OCI-LY7 (cell line): ENCODE data around the gene MMP24OS.

ENCODE experiments used
- EZH2phosphoT487 ChIP-seq: fragments of 200-600 bp; sonication (generic); IDR thresholded peaks from 2 replicates; pipeline ENCODE4 v1.6.1; 2018; ENCODE audit warnings: low read depth, borderline replicate concordance, mild to moderate bottlenecking, mixed run types, antibody characterized with exemption, low read length, moderate library complexity, mixed read lengths
- TF ChIP-seq, protein P1 (sequence below): fragments of 200-600 bp; sonication (generic); conservative IDR thresholded peaks from 2 replicates; pipeline ENCODE4 v1.5.1; 2014; ENCODE audit warnings: mild to moderate bottlenecking, antibody characterized with exemption, low read length, moderate library complexity, mixed read lengths

DNA sequence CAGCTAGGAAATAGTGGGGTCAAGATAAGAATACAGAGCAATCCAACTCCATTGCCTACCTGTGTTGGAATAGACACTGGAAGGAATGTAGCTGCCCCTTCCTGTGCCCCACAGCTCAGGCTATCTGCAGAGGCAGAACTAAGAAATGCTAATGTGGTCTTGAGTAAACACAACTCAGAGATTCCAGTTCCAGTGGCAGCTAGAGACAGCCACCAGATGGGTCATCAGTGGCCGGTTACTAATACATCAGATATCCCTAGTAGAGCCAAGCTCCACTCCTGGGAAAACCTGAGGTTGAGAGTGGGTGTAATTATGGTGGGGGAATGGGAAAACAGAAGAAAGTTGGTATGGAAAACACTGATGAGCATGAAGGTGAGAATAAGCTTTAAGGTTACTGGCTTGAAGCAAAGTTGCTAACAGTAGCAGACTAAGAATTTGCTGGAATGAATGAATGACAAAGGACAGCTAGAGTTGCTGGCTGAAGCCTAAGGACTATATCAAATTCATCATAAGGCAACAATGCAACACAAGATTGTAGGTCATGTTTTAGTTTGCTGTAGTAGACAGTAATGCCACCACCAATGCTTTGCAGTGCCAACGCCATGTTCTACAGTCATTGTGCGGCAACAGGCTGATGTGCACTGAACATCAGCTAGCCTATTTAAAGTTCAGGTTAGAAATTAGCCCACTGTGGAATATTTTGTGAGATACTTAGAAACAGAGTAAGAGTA is 42.6 kb upstream of the MMP24OS start:
- TF ChIP-seq, protein P1, sequence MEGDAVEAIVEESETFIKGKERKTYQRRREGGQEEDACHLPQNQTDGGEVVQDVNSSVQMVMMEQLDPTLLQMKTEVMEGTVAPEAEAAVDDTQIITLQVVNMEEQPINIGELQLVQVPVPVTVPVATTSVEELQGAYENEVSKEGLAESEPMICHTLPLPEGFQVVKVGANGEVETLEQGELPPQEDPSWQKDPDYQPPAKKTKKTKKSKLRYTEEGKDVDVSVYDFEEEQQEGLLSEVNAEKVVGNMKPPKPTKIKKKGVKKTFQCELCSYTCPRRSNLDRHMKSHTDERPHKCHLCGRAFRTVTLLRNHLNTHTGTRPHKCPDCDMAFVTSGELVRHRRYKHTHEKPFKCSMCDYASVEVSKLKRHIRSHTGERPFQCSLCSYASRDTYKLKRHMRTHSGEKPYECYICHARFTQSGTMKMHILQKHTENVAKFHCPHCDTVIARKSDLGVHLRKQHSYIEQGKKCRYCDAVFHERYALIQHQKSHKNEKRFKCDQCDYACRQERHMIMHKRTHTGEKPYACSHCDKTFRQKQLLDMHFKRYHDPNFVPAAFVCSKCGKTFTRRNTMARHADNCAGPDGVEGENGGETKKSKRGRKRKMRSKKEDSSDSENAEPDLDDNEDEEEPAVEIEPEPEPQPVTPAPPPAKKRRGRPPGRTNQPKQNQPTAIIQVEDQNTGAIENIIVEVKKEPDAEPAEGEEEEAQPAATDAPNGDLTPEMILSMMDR, result no peak
- TF ChIP-seq EZH2phosphoT487, result no peak
